GM12891 (cell line): Measurements from ENCODE around the gene GTF2H4.

Experiments used
- DNase-seq: peaks from one replicate; pipeline ENCODE4 v3.0.0; 2011; ENCODE audit warnings: low spot score; ENCODE audit not compliant: insufficient read length
- FAIRE-seq: peaks from 2 replicates; lab custom pipeline; 2011; peaks lifted over from hg19 to GRCh38; lab: Jason Lieb, UNC
- PAX5 ChIP-seq: IDR thresholded peaks from 2 replicates; pipeline ENCODE4 v1.6.1; 2011; ENCODE audit warnings: low read length, moderate library complexity, mild to moderate bottlenecking; ENCODE audit not compliant: insufficient read depth, severe bottlenecking
- POLR2A ChIP-seq: IDR thresholded peaks from 2 replicates; pipeline ENCODE4 v1.6.1; 2011; ENCODE audit warnings: low read depth, low read length, control low read depth
- POLR2AphosphoS5 ChIP-seq: IDR thresholded peaks from 2 replicates; pipeline ENCODE4 v1.6.1; 2011; ENCODE audit warnings: low read depth, low read length, control low read depth
- POU2F2 ChIP-seq: IDR thresholded peaks from 2 replicates; pipeline ENCODE4 v1.6.1; 2011; ENCODE audit warnings: low read depth, mild to moderate bottlenecking, control low read depth, low read length, moderate library complexity
- SPI1 ChIP-seq: IDR thresholded peaks from 2 replicates; pipeline ENCODE4 v1.6.1; 2011; ENCODE audit warnings: low read depth, low read length, control low read depth
- TAF1 ChIP-seq: IDR thresholded peaks from 2 replicates; pipeline ENCODE4 v1.6.1; 2011; ENCODE audit warnings: low read depth, low read length, control low read depth

The GTF2H4 gene

DNA sequence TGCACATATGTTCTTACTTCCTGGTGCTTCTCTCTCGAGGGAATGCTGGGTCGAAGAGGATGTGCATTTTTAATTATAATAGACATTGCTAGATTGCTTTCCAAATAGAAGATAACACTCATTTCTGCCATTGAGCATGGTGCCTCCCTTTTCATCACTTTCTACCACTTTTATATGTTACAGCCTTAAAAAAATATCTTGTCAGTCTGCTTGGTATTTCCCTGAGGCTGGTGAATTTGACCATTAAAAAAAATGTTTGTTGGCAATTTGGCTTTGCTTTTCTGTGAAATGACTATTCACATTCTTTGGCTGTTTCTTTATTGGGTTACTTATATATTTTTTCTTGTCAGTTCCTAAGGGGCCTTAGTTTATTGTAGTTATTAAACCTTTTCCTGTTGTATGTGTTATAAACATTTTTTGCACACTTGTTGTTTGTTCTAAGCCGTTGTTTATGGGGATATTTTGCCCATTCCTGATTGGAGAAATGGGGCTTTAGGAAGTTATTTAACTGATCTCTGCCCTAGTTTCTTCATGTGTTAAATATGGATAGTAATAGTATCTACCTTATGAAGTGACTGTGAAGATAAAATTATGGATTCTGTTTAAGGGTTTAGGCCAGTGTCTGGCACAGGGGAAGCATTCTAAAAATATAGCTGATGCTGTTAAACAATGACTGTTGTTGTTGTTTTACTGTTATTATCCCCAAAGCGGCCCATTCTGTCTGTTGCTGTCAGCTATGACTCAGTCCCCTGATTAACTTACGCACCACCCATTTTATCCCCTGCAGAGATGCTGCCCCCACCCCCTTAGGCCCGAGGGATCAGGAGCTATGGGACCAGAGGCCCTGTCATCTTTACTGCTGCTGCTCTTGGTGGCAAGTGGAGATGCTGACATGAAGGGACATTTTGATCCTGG lies 19.8 kb upstream of the GTF2H4 start:
- FAIRE-seq, result no peak
- TF ChIP-seq POLR2A, result no peak
- TF ChIP-seq POLR2AphosphoS5, result no peak
- no peak for TF ChIP-seq SPI1
- no peak for TF ChIP-seq PAX5
- TF ChIP-seq POU2F2, result no peak
- no peak for TF ChIP-seq TAF1
- DNase-seq, result no peak

- no peak for TF ChIP-seq POU2F2
- no peak for TF ChIP-seq TAF1
- no peak for TF ChIP-seq POLR2A
- TF ChIP-seq SPI1, result no peak
- no peak for TF ChIP-seq POLR2AphosphoS5
- no peak for TF ChIP-seq PAX5
- no peak for FAIRE-seq
- DNase-seq, result no peak
Observed at GRCh38 chr6:30888816-30889495, 19.1 kb upstream of the GTF2H4 start.

DNA sequence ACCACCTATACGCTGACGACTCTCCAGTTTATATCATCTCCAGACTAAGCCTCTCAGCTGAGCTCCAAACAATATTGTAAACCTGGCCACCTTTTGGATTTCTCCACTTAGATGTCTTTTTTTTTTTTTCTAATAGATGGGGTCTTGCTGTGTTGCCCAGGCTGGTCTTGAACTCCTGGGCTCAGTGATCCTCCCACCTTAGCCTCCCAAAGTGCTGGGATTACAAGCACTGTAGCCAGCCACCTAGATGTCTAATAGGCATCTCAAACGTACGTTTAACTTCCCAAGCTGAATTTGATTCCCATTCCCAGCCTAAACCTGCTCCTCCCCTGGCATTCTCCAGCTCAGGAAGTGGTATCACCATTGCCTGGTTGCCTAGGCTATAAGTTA lies 18.5 kb upstream of the GTF2H4 start:
- TF ChIP-seq TAF1 (no peak), SPI1 (no peak), POLR2AphosphoS5 (no peak), POU2F2 (no peak), PAX5 (no peak), POLR2A (no peak)
- FAIRE-seq (no peak), DNase-seq (no peak)

DNA sequence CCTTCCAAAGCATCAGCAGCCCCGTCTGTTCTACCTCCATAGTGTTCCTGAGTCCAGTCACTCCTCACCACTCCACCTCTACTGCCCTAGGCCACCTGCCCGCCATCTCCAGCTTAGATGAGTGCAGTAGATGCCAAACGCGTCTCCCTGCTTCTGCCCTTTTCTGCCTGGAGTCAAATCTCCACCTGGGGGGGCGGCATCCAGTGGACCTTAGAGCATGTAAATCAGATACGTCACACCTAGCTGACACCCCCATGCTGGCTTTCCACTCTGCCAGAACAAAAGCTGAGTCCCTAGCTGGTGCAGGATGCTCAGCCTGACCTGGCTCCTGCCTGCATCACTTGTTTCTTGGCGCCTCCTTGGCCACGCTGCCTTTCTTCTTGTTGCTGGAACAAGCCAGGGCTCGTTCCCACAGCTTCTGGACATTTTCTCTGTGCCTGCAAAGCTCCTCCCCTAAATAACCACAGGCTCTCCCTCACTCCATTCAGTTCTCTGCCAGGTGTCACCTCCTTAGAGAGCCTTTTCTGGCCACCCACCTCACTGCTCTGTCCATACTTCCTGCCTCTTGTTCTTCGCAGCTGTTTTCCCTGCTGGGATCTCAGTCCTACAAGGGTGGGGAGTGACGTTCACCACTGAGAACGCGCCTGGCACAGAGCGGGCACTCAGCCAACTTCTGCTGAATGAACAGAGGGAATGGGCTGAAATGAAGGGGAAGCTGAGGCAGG lies 17.9 kb upstream of the GTF2H4 start:
- TF ChIP-seq POU2F2, result no peak
- TF ChIP-seq PAX5, result no peak
- TF ChIP-seq TAF1, result no peak
- TF ChIP-seq POLR2A, result no peak
- no peak for TF ChIP-seq SPI1
- no peak for TF ChIP-seq POLR2AphosphoS5
- FAIRE-seq (no peak), DNase-seq (no peak)

- TF ChIP-seq POU2F2 (no peak), TAF1 (no peak), POLR2AphosphoS5 (no peak), PAX5 (no peak), SPI1 (no peak), POLR2A (no peak)
- FAIRE-seq (no peak), DNase-seq (no peak)
Observed at GRCh38 chr6:30890646-30891449, 17.2 kb upstream of the GTF2H4 start.

GRCh38 chr6:30891450-30891723 lies 16.6 kb upstream of the GTF2H4 start:
- TF ChIP-seq POLR2A, result no peak
- no peak for TF ChIP-seq PAX5
- no peak for TF ChIP-seq TAF1
- TF ChIP-seq SPI1, result no peak
- TF ChIP-seq POLR2AphosphoS5, result no peak
- no peak for TF ChIP-seq POU2F2
- DNase-seq (no peak), FAIRE-seq (no peak)

DNA sequence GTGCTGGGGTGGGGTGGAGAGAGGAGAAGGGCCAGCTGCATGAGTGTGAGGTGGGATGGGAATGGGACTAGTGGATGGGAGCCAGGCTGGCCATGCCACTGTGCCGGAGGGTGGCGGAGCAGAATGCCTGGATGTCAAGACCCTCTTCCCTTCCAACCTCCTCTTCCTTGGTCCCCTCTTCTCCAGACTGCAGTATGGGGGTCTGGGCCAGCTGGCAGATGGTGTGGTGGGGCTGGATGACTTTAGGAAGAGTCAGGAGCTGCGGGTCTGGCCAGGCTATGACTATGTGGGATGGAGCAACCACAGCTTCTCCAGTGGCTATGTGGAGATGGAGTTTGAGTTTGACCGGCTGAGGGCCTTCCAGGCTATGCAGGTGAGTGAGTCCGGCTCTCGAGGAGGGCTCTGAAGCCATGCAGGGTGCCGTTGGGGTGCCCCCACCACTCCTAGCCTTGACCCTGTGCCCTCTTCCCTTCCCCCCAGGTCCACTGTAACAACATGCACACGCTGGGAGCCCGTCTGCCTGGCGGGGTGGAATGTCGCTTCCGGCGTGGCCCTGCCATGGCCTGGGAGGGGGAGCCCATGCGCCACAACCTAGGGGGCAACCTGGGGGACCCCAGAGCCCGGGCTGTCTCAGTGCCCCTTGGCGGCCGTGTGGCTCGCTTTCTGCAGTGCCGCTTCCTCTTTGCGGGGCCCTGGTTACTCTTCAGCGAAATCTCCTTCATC lies 16.0 kb upstream of the GTF2H4 start:
- TF ChIP-seq POU2F2, result no peak
- no peak for TF ChIP-seq POLR2A
- TF ChIP-seq TAF1, result no peak
- TF ChIP-seq PAX5, result no peak
- TF ChIP-seq SPI1, result no peak
- no peak for TF ChIP-seq POLR2AphosphoS5
- no peak for DNase-seq
- no peak for FAIRE-seq

DNA sequence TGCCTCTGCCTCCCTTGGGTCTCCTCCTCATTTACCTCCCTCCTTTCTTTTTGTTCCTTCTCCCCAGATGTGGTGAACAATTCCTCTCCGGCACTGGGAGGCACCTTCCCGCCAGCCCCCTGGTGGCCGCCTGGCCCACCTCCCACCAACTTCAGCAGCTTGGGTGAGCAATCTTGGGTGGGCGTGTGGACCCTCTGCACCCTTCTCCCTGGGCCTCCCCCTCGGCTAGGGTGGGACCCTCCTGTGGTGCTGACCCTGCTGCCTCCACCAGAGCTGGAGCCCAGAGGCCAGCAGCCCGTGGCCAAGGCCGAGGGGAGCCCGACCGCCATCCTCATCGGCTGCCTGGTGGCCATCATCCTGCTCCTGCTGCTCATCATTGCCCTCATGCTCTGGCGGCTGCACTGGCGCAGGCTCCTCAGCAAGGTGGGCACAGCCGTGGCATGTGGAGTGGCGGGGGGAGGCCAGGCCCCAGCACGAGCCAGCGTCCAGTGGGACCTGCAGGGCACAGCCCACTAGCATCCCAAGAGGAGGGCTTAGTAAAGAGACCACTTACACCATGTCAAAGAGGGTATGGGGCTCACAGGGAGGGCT lies 14.9 kb upstream of the GTF2H4 start:
- no peak for FAIRE-seq
- TF ChIP-seq PAX5 (no peak), SPI1 (no peak), POLR2AphosphoS5 (no peak), TAF1 (no peak), POLR2A (no peak), POU2F2 (no peak)
- DNase-seq, result no peak
